Measurements from ENCODE around the gene RNF138.
A peak's percentile ranks its signal among the peaks of the same experiment; 100 is the strongest.

Gene RNF138, protein sequence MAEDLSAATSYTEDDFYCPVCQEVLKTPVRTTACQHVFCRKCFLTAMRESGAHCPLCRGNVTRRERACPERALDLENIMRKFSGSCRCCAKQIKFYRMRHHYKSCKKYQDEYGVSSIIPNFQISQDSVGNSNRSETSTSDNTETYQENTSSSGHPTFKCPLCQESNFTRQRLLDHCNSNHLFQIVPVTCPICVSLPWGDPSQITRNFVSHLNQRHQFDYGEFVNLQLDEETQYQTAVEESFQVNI

DNA sequence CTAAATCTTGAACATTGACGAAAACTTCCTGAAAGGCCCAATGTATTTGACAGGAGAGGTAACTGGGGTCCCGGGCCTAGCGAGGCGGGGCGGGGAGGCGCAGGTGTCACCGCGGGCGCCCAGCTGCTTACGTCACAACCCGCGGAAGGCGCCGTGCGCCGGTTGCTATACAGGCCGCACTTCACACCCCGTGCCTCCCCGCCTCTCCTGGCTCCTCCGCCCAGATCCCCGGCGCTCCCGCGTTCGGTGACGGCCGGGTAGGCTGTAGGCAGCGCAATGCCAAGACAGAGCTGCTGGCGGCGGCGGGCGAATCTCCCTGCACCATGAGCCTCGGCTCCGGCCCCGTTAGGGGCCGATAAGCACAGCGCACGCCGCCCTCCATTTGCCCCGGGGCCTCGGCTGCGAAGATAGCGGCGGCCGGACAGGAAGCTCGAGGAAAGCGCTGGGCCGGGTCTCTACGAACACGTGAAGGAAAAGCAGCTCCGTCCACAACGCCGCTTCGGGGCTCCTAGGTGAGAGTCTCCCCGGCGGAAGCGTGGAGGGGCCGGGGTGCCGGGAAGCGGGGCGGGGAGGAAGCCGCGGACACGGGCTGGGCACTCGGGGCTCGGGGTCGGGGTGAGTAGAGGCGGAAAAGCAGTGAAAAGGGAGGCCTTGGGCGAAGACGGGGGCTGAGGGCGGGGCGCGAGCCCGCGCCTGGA, at the start of gene RNF138:
TSS of gene RNF138 (plus strand) at position 151 of the 698 bp plus-strand sequence. CDS start 903 bp downstream, outside the sequence.
- DNase-seq (ENCODE audit: extremely low read depth, insufficient read length) = peak; percentile 92

DNA sequence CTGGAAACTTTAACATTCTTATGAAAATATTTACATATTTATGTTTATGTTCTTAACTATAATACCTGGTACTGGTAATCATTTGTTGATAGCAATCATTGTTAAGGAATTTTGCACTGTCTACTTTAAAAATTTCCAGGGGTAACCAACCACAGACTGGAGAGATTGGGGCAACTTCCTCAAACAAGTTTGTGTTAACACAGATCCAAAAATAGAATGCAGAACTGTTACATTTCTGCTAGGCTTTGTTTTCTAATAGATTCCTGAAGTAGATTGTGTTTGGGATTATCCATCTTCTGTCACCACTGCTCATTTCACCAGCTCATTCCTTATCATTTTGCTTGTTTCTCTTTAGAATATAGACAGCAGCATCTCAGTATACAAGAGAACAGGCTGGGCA, 49.3 kb upstream of the RNF138 start:
- Histone ChIP-seq H3K36me3 (ENCODE audit: control insufficient read depth, insufficient read depth, low read length) (no peaks in the 10 kb centered on the region), H3K27me3 (replicated peaks; ENCODE audit: control insufficient read depth, insufficient read depth, low read length) (no peaks in the 10 kb centered on the region), H3K4me3 (replicated peaks; ENCODE audit: low read depth, low read length) (no peak overlapping the region)
- no peak for TF ChIP-seq CTCF (IDR thresholded peaks at IDR 0.05; ENCODE audit: insufficient read depth, low read length, poor library complexity, severe bottlenecking)
- no peak for DNase-seq (ENCODE audit: extremely low read depth, insufficient read length)

More for the DNA sequence above, at the start of gene RNF138:
- peak within 1 kb of the TSS; percentile 87 for H3K4me3 ChIP-seq (replicated peaks; ENCODE audit: low read depth, low read length)
- TF ChIP-seq CTCF (IDR thresholded peaks at IDR 0.05; ENCODE audit: insufficient read depth, low read length, poor library complexity, severe bottlenecking) = no peak
- H3K36me3 ChIP-seq (ENCODE audit: control insufficient read depth, insufficient read depth, low read length) = peaks cover 2% of the 10 kb centered on the region; the same call in 1 of the 2 replicates
- H3K27me3 ChIP-seq (replicated peaks; ENCODE audit: control insufficient read depth, insufficient read depth, low read length) = no peaks in the 10 kb centered on the region

DNA sequence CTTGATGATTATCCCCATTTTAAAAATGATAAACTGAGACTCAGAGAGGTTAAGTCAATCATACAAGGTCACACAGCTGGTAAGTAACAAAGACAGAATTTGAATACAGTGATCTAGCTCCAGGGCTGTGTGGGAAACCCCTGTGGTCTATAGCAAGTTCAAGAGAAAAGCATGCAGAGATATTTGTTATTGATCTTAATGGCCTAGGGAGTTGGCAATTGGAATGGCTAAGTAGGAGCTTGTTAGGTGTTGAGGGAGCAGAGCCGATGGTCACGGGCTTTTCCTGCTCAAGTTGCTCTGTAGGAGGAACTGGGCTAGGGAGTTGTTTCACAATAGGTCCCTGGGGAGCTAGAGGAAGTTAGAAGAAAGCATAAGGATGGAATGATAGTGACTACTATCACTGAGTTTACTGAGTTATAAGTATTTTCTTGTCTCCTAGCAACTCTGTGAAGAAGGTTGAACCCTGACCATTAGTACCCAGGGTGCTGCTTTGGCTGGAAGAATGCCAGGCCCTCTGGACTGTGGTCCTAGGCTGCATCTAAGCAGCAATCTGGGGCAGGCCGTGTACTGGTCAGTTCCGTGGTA, 43.1 kb upstream of the RNF138 start:
- DNase-seq (ENCODE audit: extremely low read depth, insufficient read length) = peak; percentile 20
- H3K4me3 ChIP-seq (replicated peaks; ENCODE audit: low read depth, low read length) = no peak overlapping the region
- TF ChIP-seq CTCF (IDR thresholded peaks at IDR 0.05; ENCODE audit: insufficient read depth, low read length, poor library complexity, severe bottlenecking) = no peak
- no peaks in the 10 kb centered on the region for H3K27me3 ChIP-seq (replicated peaks; ENCODE audit: control insufficient read depth, insufficient read depth, low read length)
- H3K36me3 ChIP-seq (ENCODE audit: control insufficient read depth, insufficient read depth, low read length) = no peaks in the 10 kb centered on the region

- TF ChIP-seq CTCF (IDR thresholded peaks at IDR 0.05; ENCODE audit: insufficient read depth, low read length, poor library complexity, severe bottlenecking) = no peak
- DNase-seq (ENCODE audit: extremely low read depth, insufficient read length) = peak; percentile 34
- no peaks in the 10 kb centered on the region for H3K27me3 ChIP-seq (replicated peaks; ENCODE audit: control insufficient read depth, insufficient read depth, low read length)
- H3K4me3 ChIP-seq (replicated peaks; ENCODE audit: low read depth, low read length) = no peak overlapping the region
- H3K36me3 ChIP-seq (ENCODE audit: control insufficient read depth, insufficient read depth, low read length) = no peaks in the 10 kb centered on the region
Measured at GRCh38 chr18:32049393-32050171, 42.1 kb upstream of the RNF138 start.

DNA sequence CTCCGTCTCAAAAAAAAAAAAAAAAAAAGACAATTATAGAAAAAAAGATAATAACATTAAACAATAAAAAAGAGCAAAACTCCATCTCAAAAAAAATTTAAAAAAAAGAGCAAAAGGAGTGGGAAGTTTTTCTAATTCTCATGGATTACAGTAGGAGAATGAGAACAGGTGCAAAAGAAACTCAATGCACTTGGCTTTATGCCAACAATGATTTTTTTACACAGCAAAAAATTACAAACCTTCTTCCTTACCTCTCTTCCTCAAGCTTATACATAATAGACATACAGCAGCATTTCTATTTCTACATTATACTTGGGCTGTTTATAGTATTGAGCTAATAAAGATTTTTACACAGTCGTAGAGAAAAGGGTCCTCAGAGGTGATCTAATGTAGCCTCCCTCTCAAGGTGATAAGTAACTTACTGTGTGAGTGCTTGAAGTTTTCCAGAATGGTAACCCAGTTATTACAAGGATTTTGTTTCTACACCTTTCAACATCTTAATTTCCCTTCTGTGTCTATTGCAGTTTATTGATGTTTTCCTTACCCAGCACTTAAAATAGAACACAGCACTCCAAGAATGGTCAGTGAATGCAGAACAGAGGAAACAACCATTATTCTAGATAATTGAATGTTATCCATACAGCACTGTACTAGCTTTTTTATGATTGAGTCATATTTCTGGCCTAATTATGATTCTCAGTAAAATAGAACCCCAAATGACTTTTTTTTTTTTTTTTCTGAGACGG, 34.9 kb upstream of the RNF138 start:
- no peaks in the 10 kb centered on the region for H3K36me3 ChIP-seq (ENCODE audit: control insufficient read depth, insufficient read depth, low read length)

More for the DNA sequence above, 34.9 kb upstream of the RNF138 start:
- no peak for DNase-seq (ENCODE audit: extremely low read depth, insufficient read length)
- TF ChIP-seq CTCF (IDR thresholded peaks at IDR 0.05; ENCODE audit: insufficient read depth, low read length, poor library complexity, severe bottlenecking) = no peak
- H3K27me3 ChIP-seq (replicated peaks; ENCODE audit: control insufficient read depth, insufficient read depth, low read length) = no peaks in the 10 kb centered on the region
- no peak overlapping the region for H3K4me3 ChIP-seq (replicated peaks; ENCODE audit: low read depth, low read length)
